ENCODE measurements around the gene LEKR1.
A peak's percentile ranks its signal among the peaks of the same experiment; 100 is the strongest.
"Not testable (repeated sequence)": the region's sequence is repeated elsewhere in the genome, so short reads cannot be mapped to it uniquely, and the experiment has no call there.

The LEKR1 gene

GRCh38 chr3:156838035-156838434 lies 11.9 kb downstream of the LEKR1 start:
- no peak for DNase-seq (ENCODE audit: low read depth)

GRCh38 chr3:156840826-156841689 lies 14.9 kb downstream of the LEKR1 start:
- DNase-seq (ENCODE audit: low read depth) = no peak

GRCh38 chr3:156843071-156843808 lies 17.1 kb downstream of the LEKR1 start:
- no peak for DNase-seq (ENCODE audit: low read depth)

- no peak for DNase-seq (ENCODE audit: low read depth)
Observed at GRCh38 chr3:156847752-156848448, 21.7 kb downstream of the LEKR1 start.

- no peak for DNase-seq (ENCODE audit: low read depth)
Observed at GRCh38 chr3:156859578-156859977, 33.4 kb downstream of the LEKR1 start.

GRCh38 chr3:156860873-156861272 lies 34.7 kb downstream of the LEKR1 start:
- no peak for DNase-seq (ENCODE audit: low read depth)

- DNase-seq (ENCODE audit: low read depth) = no peak
Observed at GRCh38 chr3:156862338-156862737, 36.2 kb downstream of the LEKR1 start.

- DNase-seq (ENCODE audit: low read depth) = no peak
Observed at GRCh38 chr3:156865732-156866131, 39.6 kb downstream of the LEKR1 start.

GRCh38 chr3:156867174-156867573 lies 41.0 kb downstream of the LEKR1 start:
- DNase-seq (ENCODE audit: low read depth) = no peak

GRCh38 chr3:156867920-156868319 lies 41.8 kb downstream of the LEKR1 start:
- DNase-seq (ENCODE audit: low read depth) = no peak

GRCh38 chr3:156873906-156874305 lies 47.8 kb downstream of the LEKR1 start:
- no peak for DNase-seq (ENCODE audit: low read depth)

GRCh38 chr3:156879491-156879890 lies 53.3 kb downstream of the LEKR1 start:
- not testable (repeated sequence) for DNase-seq (ENCODE audit: low read depth)

GRCh38 chr3:156885761-156886160 lies 59.6 kb downstream of the LEKR1 start:
- DNase-seq (ENCODE audit: low read depth) = no peak

- no peak for DNase-seq (ENCODE audit: low read depth)
Observed at GRCh38 chr3:156888176-156888575, 62.0 kb downstream of the LEKR1 start.

GRCh38 chr3:156888576-156888975 lies 62.4 kb downstream of the LEKR1 start:
- no peak for DNase-seq (ENCODE audit: low read depth)

GRCh38 chr3:156892701-156893100 lies 66.5 kb downstream of the LEKR1 start:
- peak; percentile 22 for DNase-seq (ENCODE audit: low read depth)

- DNase-seq (ENCODE audit: low read depth) = not testable (repeated sequence)
Observed at GRCh38 chr3:156895374-156895773, 69.2 kb downstream of the LEKR1 start.

- not testable (repeated sequence) for DNase-seq (ENCODE audit: low read depth)
Observed at GRCh38 chr3:156897851-156898250, 71.7 kb downstream of the LEKR1 start.

GRCh38 chr3:156898296-156898880 lies 72.2 kb downstream of the LEKR1 start:
- DNase-seq (ENCODE audit: low read depth) = no peak

- no peak for DNase-seq (ENCODE audit: low read depth)
Observed at GRCh38 chr3:156899951-156900350, 73.8 kb downstream of the LEKR1 start.

- no peak for DNase-seq (ENCODE audit: low read depth)
Observed at GRCh38 chr3:156902916-156903315, 76.8 kb downstream of the LEKR1 start.

- DNase-seq (ENCODE audit: low read depth) = no peak
Observed at GRCh38 chr3:156906275-156906674, 80.1 kb downstream of the LEKR1 start.
